HTR-8/SVneo (cell line): ENCODE results near the gene GDPD5.

Experiments
- DNase-seq: peaks from one replicate; pipeline ENCODE4 v3.0.0; 2011; ENCODE audit warnings: low spot score, mixed read lengths; ENCODE audit not compliant: insufficient read length
- FAIRE-seq: peaks from 2 replicates; lab custom pipeline; 2011; peaks lifted over from hg19 to GRCh38; lab: Jason Lieb, UNC

GDPD5 gene

DNA sequence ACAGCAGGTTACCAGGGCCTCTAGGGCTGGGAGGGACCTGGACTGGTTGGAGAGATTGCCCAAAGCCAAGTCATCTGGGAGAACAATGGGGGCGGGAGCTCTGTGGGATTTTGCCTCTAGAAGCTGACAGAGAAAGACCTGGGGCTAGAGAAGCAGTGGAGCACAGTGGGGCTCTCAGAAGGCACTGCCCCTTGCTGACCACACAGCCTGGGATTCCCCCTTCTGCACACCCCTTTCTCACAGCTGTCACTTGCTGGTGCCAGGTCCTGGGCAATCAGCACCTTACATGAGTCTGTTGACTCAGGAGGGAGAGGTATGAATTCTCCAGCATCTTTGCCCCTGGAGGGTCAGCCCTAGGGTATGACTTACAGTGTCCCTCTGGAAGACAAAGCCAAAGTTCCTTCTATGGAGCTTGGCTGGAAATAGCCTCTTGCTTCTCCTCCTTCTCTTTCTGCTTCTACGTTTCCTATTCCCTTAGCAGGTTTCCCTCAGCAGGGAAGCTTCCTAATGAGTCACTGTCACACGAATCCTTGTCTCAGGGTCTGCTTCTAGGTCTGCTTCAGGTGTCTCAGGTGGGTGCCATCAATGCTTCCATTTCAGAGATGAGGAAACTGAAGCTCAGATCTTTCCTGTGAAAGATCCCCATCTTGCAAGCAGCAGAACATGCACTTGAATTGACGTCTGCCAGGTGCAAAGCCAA, 27.0 kb downstream of the GDPD5 start:
- DNase-seq (no peak), FAIRE-seq (peak; percentile 67)

DNA sequence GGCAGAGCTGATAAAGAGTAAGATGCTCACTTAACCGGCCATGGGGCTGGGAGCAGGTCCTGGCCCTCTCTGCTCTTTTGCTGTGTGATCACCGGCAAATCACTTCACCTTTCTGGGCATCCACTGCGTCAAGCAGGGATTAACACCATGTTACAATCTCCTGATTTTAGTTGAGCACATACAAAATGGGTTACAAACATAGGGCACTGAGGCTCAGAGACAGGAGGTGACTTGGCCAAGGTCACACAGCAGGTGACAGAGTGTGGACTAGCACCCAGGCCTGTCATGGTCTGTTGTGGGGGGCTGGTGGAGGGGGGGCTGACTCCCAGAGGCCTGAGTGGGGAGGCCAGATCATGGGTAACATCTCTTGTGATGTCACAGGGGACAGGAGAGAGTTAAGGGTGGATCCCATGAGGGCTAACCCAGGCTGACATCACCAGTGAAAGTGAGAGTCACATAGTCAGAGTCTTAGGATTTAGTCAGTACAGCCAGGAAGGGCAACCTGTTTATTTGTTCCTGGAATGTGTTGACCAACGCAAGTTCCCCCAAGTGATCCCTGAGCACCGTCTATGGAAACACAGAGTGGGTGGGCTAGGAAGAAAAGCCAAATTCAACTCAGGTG, 27.8 kb downstream of the GDPD5 start:
- FAIRE-seq (peak; percentile 51), DNase-seq (no peak)

DNA sequence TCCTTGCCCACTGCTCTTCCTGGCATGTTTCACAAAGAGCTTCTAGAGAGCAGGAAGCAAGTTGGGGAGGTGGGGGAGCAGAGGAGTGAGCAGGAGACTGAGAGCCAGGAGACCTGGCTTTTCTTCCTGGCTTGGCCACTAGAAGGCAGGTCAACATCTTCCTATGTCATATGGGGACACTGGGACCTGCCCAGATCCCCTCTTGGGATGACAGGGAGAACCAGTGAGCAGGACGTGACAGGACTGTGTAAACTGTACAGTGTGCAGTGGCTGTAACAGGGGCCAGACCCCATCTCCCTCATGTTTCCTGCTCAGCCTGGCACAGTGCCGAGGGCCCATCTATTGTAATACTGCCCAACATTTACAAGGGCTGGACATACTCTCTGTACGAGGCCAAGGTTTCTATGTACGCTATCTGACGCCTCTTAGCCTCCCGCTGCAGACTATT, 29.4 kb downstream of the GDPD5 start:
- FAIRE-seq (peak; percentile 66), DNase-seq (no peak)

DNA sequence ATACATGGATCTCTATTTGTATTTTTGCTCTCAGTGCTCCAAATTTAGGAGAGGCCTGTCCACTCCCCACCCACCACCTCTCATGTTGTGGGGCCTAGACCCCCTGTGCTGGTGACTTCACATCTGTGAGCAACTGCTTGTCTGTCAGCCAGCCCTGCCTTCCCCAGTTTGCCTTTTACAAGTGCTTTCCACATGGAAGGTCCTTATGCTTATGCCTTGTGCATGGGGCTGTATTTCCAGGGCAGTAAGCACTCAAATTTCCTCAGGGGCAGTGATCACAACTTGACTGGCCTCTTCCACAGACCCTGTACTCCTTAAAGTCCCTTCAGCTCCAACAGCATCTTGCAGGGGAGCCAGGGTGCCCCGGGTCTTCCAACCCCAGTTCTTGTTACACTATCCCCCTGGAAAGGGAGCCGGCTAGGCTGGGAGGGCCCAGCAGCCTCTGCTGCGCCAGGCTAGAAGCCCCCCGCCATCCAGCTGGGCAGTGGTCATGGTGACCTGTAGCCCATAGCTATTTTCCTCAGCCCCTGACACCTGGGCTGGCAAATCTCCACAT, 29.9 kb downstream of the GDPD5 start:
- DNase-seq (no peak), FAIRE-seq (no peak)

DNA sequence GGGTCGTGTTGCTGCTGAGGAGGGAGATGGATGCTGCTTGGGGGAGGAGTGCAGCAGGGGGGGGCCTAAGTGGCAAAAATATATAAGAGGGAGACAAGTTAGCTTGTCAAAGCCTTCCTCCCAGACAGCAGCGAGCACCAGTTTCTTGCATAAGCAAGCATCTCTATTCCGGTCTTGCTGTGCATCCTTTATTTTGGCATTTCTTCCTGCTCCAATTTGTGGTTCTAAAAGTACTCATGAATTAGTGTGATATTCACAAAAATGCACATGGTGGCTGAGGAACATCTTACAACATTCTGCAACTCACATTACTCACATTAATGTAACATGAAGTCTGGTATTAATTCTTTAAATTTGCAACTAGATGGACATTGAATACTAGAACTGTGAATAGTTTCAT, 32.1 kb downstream of the GDPD5 start:
- no peak for FAIRE-seq
- no peak for DNase-seq

DNA sequence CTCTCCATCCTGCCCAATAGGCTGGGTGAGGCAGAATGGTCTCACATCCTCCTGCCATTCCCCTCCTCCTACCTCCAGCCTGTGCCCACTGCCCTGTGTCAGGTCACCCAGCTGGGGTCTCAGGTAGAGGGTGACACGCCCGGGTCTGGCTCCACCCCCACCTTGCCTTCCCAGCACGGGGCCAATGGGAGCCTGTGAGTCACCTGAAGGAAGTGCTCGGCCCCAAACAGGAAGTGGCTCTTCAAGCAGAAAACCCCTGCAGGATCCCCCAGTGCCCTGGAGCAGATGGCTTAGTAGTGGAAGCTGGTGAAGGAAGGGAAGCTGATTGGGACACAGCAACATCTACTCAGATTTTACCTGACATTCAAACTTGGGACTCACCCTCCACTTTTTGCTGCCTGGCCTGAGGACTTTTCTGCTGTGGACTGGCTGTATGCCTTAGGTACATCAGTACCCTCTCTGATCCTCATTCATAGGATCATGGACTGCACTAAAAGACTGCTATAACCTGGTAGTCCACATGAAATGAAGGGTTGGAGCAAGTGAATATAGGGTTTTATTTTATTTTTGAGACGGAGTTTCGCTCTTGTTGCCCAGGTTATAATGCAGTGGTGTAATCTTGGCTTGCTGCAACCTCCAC, 33.4 kb downstream of the GDPD5 start:
- no peak for FAIRE-seq
- DNase-seq, result peak; percentile 60

DNA sequence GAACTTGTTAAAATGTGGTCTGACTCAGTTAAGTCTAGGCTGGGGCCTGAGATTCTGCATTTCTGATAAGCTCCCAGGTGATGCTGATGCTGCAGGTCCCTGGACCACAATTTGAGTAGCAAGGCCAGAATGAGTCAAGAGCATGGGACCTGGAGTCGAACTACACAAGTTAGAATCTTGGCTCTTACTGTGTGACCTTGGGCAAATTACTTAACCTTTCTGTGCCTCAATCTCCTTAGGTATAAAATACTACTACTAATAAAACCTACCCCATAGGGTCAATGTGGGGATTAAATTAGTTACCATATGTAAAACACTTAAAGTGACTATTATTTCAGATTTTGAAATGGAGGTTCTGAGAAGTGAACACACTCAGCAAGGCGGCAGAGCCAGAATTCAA, 34.3 kb downstream of the GDPD5 start:
- DNase-seq (no peak), FAIRE-seq (no peak)

DNA sequence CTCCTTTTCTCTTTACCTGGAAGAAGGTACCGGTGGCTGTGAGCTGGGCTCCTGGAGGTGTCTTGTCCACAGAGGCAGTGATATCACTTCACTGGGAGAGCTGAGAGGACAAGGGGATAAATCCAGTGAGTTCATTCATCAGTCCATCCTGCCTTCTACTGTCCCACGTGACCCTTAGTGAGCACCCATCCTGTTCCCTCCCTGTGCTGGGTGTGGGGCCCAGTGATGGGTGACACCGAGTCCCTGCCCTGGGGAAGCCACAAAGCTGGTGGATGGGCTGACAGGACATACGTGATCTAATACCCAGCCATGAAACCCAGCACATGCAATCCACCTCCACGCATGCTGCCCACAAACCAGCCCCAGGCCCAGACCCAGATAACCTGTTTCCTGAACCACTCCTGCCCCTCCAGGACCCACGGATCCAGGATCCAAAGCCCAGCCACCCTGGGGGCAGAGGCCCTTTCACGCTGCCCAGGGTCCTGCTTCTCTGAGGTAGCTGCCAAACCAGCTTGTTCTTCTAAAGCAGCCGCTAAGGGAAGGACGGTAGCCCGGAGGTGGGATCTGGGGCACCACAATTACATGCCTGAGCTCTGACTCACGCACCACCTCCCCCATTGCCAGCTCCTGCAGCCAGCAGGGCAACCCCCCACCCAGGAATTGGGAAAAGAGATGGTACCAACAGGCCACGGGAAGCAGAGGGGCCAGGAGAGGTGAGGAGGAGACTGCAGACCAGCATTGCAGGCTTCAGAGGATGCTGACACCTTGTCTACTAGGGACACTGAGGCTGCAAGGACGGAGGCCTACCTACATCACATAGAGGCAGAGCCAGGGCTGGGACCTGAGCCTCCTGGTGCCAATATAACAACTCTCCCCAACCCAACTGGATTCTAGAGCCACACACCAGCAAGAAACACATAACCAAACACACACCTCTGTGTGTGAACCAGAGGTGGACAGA, 35.2 kb downstream of the GDPD5 start:
- FAIRE-seq, result peak; percentile 77
- DNase-seq, result peak; percentile 75

DNA sequence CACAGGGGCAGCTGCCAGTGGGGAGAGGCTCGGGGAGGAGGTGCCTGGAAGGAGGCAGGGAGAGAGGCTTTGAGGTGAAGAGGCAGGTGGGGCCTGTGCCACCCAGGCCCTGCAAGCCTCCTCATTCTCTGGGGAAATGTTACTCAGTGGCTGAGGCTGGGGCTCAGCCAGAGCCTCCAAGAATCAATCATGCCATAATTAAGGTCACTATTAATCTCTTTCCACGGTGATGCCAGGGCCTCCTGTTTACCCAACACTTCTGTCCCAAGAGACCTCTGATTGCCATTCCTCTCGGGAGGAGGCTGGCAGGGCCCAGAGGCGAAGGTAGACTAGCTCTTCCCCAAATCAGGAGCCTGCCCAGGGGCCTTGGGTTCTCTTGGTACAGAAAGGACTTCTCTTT, 38.4 kb downstream of the GDPD5 start:
- DNase-seq, result no peak
- no peak for FAIRE-seq

DNA sequence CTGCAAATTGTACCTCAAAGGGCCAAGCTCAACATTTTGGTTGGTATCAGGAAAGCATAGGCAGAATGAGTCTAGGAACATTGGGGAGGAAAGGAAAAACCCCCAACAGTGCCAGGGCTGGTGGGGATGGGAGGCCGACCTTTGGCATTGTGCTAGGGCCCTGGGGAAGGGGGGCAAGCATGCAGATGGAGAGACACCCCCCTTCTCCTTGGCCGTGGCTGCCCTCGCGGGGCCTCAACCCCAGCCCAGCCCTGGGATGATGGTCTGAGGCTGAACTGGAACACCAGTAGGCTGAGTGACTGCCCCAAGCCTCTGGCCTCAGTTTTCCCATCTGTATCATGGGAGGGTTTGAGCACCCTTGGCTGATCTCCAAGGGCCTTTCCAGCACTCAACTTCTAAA, 40.0 kb downstream of the GDPD5 start:
- FAIRE-seq (no peak), DNase-seq (no peak)

DNA sequence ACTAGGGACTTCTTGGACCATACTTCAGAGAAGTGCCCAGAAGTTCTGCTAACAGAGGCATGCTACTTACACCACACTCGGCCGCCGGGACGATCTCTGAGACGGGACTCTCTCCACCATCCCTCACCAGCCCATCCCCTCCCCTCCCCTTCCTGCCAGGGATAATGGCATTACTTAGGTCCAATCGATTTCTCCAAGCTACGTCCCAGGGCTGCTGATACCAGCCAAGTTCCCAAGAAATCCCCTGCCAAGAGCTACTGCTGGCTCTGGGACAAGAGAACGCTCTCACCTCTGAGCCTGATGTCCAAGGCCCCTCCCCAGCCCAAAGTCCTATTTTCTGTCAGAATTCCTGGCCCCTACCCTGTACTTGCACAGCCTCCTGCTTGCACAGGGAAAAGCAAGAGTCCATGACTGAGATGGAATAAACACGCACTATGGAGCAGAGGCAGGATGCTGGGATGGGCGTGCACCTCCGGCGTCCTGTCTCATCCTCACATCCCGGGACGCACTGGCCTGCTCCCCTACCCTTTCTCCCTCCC, 42.7 kb downstream of the GDPD5 start:
- no peak for FAIRE-seq
- no peak for DNase-seq

DNA sequence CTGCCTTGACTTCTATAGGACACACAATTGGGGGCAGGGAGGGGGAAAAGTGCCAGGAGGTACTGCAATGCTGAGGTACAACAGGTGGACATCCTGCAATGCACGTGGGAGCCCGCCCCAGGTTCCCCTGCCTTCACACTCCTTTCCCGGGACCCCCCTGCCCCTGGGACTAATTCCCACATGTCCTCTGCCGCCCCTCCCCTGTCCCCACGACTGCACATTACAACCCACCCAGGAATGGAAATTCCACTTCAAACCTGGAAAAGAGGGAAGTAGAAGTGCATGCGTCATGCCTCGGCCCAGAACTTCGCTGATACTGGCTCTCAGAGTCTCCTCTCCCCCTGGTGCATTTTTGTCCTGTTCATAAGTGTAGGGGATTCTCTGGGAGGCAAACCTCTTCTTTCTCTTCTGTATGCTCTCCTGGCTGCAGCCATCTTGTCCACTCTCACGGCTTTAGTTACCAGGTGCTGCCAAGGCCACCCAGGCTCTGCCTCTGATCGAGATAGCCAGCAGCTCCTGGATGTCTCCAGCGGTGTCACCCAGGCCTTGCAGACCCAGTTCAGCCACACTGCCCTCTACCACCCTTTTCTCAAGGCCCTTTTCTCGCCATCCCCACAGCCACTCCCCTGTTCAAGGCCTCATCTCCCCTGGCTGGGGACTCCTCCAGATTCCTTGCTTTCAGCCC, 43.7 kb downstream of the GDPD5 start:
- FAIRE-seq, result no peak
- DNase-seq, result no peak

DNA sequence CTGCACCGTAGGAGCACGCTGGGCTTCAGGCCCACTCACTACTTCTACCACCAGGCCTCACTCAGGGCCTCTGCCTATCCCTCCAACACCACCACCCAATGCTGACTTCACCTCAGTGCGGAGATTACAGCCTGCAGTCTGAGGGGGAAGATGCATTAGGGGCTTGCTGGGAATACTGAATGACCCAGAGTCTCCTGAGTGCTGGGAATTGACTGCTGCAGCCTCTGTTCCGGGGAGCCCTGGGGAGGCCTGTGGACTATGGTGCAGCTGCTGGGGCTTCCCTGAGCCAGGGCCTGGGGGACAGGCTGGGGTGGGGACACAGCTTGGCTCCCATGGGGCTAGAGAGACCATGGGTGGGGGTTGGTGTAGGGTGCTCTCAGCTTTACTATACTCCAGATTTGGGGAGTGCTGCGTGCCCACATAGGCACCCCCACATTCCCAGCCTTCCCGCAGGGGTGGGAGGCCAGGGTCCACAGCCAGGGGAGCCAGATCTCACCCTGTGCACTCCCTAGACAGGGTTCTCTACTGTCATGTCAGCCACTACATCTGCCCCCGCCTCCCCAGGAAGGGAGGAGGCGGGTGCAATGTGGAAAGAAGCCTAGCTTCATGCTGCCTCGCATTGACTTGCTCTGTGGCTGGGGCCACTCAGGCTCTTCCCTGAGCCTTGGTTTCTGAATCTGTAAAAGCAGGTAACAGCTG, 44.4 kb downstream of the GDPD5 start:
- DNase-seq, result no peak
- FAIRE-seq, result no peak

DNA sequence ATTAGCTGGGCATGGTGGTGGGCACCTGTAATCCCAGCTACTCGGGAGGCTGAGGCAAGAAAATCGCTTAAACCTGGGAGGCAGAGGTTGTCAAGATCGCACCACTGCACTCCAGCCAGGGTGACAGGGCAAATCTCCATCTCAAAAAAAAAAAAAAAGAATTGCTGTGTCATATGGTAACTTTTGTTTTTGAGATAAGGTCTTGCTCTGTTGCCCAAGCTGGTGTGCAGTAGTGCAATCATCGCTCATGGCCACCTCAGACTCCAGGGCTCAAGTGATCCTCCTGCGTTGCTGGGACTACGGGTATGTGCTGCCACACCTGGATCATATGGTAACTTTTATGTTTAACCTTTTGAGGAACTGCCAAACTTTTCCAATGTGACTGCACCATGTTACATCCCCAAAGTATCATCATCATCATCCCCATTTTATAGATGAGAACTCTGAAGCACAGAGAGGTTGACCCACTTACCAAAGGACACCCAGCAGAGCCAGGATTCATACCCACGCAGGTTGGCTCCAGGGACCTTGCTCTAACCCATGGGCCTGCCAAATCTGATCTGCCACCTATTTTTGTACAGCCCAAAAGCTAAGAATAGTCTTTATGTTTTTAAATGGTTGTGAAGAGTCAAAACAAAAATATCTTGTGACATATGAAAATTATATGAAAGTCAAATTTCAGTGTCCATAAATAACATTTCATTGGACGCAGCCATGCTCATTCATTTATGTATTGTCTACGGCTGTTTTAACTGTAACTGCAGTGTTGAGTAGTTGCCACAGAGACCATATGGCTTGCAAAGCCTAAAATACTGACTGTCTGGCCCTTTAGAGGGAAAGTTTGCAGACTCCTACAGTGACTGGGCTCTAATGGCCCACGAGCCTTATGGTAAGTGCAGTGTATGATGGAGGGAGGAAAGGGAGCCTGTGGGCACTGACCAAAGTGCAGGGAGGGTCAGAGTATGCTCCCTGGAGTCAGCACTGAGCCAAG, 45.3 kb downstream of the GDPD5 start:
- FAIRE-seq (no peak), DNase-seq (no peak)

DNA sequence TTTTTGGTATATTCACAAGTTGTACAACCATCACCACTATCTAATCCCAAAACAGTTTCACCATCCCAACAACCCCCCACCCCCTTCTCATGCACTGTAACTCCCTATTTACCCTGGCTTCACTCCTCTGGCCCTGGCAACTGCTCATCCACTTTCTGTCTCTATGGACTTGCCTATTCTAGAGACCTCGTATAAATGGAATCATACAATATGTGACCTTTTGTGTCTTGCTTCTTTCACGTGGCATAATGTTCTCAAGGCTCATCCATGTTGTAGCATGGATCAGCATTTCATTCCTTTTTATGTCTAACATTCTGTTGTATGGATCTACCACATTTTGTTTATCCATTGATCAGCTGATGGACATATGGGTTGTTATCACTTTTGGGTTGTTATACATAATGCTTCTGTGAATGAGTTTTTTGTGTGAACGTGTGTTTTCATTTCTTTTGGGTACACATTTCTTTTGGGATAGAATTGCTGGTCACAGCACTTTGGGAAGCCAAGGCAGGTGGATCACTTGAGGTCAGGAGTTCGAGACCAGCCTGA, 46.1 kb downstream of the GDPD5 start:
- DNase-seq, result no peak
- FAIRE-seq, result no peak

DNA sequence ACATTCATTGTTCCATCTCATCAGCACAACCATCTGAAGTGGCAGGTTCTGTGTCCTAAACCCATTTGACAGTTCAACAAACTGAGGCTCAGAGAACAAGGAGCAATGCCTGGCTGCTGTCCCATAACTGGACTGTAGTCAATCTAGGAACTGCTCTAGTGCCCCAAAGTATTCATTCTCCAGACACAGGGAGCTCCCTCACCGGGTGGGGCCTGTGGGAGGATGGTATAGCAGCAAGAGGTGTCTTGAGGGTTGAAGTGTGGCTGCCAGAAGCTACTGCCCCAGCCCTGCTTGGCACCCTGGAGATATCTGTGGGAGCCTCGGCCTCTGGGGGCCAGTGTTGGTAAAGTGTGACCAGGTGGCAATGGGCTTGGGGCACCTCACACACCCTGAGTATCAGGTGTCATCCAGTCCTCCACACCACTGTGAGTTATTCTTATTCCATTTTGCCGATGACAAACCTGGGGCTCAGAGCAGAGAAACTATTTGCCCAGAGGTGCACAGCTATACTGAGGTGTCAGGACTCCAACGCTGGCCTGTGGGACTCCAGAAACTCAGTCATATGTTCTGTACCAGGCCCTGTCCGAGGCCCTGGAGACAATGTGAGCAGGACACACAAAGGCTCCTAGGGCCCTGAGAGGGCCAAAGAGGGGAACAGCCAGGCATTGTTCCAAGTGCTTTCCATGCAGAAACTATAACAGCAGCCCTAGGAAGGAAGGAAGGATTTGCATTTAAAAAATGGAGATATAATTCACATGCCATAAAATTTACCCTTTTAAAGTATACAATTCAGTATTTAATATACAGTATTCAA, 46.8 kb downstream of the GDPD5 start:
- DNase-seq (no peak), FAIRE-seq (no peak)

DNA sequence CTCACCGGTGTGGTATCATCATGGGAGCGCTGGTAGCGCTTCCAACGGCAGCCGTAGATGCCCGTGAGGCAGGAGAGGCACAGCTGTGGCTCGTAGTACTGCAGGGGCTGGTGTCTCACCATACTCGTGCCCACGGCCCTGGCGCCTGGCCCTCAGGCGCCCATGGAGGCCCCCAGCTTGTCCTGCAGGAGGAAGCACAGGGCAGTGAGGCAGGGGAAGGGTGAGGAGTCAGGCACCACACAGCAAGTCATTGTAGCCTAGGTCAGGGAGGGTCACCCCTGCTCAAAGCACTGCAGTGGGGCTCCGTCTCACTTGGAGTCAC, 48.2 kb downstream of the GDPD5 start:
- no peak for DNase-seq

More for the DNA sequence above, 48.2 kb downstream of the GDPD5 start:
- no peak for FAIRE-seq
